ENCODE results near the gene GTSE1. TPM values are rescaled to one million over a fixed set of nuclear protein-coding genes. Genes with fewer than 3 reads are reported as not detected.

The GTSE1 gene
- total and polyA plus RNA-seq, 2 of the 13 experiments (the other 11 are each of a cell fraction or from before 2014, with no cell fraction given): 10.7 to 13.5 TPM

DNA sequence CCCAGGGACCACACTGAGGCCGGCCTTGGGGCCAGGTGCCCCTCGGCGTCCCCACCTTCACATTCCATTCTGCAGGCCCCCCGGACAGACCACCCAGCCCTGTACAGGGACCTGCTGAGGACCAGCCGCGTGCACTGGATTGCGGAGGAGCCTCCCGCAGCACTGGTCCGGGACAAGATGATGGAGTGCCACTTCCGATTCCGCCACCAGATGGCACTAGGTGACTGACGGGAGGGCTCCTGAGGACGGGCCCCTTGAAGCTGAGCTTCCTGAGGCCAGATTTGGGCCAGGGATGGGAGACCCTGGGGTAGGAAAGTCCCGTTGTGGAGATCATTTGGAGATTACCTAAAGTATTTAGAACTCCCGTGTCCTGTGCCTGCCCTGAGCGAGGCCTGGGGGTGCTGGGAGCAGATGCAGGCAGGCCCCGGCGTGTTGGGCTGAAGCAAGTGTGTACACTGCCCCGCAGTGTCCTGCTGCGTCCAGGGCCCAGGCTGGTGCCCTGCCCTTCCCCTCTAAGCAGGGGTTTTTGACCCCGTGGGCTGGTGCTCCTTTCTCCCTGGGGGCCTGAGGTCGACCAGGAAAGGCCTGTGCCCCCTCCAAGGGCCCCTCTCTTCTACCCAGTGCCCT is 58.8 kb downstream of the GTSE1 start:
- ChIA-PET CTCF (ENCODE audit: low intra/inter-chr PET ratio, low total read pairs) (interaction anchor here (0.8 to 1.9 kb wide), 3 partner anchors 12 to 187 kb away, joined by 3 to 25 read pairs (median 9); no protein-coding TSS in a partner anchor), POLR2A (no interaction called here)
- Histone ChIP-seq H3K4me3 (replicated peaks in 1 of 3; ENCODE audit: insufficient read depth in 1 of 3, low read depth in 2 of 3, low read length in 3 of 3) (no peak overlapping the region), H4K20me1 (ENCODE audit: insufficient read depth, low read length) (no peaks in the 10 kb centered on the region), H3K36me3 (replicated peaks in 1 of 2; ENCODE audit: control insufficient read depth in 1 of 2, insufficient read depth in 2 of 2, low read length in 2 of 2) (peaks cover 33 to 62% of the 10 kb centered on the region in 2 experiments), H3K4me1 (ENCODE audit: insufficient read depth, low read length) (no peaks in the 10 kb centered on the region), H3K27ac (ENCODE audit: extremely low read length, insufficient read depth, low read length) (no peak overlapping the region), H3K9me3 (ENCODE audit: low read length) (no peaks in the 10 kb centered on the region), H3K27me3 (ENCODE audit: control insufficient read depth in 1 of 2, insufficient read depth in 2 of 2, low read length in 2 of 2) (no peaks in the 10 kb centered on the region), H3K79me2 (ENCODE audit: insufficient read depth, low read length) (no peaks in the 10 kb centered on the region), H3K9ac (ENCODE audit: insufficient read depth, low read depth, low read length) (no peak overlapping the region), H2AFZ (ENCODE audit: low read length) (no peak overlapping the region), H3K4me2 (ENCODE audit: low read depth, low read length) (no peak overlapping the region)
- intact Hi-C loops (cut with micrococcal nuclease; ENCODE audit: unreplicated experiment): loop anchor here (5.0 kb wide), 1 partner anchor 192 kb away; no protein-coding TSS in a partner anchor
- no TSS peak for BruUV-seq (replicated peaks)
- peak; percentile 37 for DNase-seq (ENCODE audit: low spot score)
- ATAC-seq: peak; percentile 74
- 74% methylated on average over 7 of the region's 22 CpGs for WGBS (ENCODE audit: low lambda C conversion rate)
- in situ Hi-C loops (cut with HindIII; ENCODE audit: extremely low pct_ligation_motif_present, low pct_unique_long_range_greater_than_20kb): loop anchor here (5.0 kb wide), 1 partner anchor 37 kb away; no protein-coding TSS in a partner anchor
- peak; percentile 39 for FAIRE-seq
- TF ChIP-seq, protein P1, sequence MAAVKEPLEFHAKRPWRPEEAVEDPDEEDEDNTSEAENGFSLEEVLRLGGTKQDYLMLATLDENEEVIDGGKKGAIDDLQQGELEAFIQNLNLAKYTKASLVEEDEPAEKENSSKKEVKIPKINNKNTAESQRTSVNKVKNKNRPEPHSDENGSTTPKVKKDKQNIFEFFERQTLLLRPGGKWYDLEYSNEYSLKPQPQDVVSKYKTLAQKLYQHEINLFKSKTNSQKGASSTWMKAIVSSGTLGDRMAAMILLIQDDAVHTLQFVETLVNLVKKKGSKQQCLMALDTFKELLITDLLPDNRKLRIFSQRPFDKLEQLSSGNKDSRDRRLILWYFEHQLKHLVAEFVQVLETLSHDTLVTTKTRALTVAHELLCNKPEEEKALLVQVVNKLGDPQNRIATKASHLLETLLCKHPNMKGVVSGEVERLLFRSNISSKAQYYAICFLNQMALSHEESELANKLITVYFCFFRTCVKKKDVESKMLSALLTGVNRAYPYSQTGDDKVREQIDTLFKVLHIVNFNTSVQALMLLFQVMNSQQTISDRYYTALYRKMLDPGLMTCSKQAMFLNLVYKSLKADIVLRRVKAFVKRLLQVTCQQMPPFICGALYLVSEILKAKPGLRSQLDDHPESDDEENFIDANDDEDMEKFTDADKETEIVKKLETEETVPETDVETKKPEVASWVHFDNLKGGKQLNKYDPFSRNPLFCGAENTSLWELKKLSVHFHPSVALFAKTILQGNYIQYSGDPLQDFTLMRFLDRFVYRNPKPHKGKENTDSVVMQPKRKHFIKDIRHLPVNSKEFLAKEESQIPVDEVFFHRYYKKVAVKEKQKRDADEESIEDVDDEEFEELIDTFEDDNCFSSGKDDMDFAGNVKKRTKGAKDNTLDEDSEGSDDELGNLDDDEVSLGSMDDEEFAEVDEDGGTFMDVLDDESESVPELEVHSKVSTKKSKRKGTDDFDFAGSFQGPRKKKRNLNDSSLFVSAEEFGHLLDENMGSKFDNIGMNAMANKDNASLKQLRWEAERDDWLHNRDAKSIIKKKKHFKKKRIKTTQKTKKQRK (IDR thresholded peaks at IDR 0.05; ENCODE audit: low read length): no peak
- TF ChIP-seq, protein P2, sequence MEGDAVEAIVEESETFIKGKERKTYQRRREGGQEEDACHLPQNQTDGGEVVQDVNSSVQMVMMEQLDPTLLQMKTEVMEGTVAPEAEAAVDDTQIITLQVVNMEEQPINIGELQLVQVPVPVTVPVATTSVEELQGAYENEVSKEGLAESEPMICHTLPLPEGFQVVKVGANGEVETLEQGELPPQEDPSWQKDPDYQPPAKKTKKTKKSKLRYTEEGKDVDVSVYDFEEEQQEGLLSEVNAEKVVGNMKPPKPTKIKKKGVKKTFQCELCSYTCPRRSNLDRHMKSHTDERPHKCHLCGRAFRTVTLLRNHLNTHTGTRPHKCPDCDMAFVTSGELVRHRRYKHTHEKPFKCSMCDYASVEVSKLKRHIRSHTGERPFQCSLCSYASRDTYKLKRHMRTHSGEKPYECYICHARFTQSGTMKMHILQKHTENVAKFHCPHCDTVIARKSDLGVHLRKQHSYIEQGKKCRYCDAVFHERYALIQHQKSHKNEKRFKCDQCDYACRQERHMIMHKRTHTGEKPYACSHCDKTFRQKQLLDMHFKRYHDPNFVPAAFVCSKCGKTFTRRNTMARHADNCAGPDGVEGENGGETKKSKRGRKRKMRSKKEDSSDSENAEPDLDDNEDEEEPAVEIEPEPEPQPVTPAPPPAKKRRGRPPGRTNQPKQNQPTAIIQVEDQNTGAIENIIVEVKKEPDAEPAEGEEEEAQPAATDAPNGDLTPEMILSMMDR (CRISPR knock-in tag; IDR thresholded peaks at IDR 0.05): peak; percentile 94
- no peak for TF ChIP-seq MIER2 (CRISPR knock-in tag; IDR thresholded peaks at IDR 0.05)
- 0 out of 2 replicates have a peak, but pooled peaks have one; percentile 18 for TF ChIP-seq ZNF501 (CRISPR knock-in tag; IDR thresholded peaks at IDR 0.05)
- TF ChIP-seq, protein P3, sequence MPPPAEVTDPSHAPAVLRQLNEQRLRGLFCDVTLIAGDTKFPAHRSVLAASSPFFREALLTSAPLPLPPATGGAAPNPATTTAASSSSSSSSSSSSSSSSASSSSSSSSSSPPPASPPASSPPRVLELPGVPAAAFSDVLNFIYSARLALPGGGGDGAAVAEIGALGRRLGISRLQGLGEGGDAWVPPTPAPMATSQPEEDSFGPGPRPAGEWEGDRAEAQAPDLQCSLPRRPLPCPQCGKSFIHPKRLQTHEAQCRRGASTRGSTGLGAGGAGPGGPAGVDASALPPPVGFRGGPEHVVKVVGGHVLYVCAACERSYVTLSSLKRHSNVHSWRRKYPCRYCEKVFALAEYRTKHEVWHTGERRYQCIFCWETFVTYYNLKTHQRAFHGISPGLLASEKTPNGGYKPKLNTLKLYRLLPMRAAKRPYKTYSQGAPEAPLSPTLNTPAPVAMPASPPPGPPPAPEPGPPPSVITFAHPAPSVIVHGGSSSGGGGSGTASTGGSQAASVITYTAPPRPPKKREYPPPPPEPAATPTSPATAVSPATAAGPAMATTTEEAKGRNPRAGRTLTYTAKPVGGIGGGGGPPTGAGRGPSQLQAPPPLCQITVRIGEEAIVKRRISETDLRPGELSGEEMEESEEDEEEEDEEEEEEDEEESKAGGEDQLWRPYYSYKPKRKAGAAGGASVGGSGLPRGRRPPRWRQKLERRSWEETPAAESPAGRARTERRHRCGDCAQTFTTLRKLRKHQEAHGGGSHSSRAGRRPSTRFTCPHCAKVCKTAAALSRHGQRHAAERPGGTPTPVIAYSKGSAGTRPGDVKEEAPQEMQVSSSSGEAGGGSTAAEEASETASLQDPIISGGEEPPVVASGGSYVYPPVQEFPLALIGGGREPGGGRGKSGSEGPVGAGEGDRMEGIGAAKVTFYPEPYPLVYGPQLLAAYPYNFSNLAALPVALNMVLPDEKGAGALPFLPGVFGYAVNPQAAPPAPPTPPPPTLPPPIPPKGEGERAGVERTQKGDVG (CRISPR knock-in tag; IDR thresholded peaks at IDR 0.05; ENCODE audit: borderline replicate concordance): 0 out of 2 replicates have a peak, but pooled peaks have one; percentile 41
- TF ChIP-seq, protein P4, sequence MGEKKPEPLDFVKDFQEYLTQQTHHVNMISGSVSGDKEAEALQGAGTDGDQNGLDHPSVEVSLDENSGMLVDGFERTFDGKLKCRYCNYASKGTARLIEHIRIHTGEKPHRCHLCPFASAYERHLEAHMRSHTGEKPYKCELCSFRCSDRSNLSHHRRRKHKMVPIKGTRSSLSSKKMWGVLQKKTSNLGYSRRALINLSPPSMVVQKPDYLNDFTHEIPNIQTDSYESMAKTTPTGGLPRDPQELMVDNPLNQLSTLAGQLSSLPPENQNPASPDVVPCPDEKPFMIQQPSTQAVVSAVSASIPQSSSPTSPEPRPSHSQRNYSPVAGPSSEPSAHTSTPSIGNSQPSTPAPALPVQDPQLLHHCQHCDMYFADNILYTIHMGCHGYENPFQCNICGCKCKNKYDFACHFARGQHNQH (CRISPR knock-in tag; IDR thresholded peaks at IDR 0.05): peak; percentile 39; the same call in 1 of the 2 replicates
- no peak for TF ChIP-seq CCAR2 (optimal IDR thresholded peaks at IDR 0.05; ENCODE audit: low read depth, low read length)
- TF ChIP-seq, protein P5, sequence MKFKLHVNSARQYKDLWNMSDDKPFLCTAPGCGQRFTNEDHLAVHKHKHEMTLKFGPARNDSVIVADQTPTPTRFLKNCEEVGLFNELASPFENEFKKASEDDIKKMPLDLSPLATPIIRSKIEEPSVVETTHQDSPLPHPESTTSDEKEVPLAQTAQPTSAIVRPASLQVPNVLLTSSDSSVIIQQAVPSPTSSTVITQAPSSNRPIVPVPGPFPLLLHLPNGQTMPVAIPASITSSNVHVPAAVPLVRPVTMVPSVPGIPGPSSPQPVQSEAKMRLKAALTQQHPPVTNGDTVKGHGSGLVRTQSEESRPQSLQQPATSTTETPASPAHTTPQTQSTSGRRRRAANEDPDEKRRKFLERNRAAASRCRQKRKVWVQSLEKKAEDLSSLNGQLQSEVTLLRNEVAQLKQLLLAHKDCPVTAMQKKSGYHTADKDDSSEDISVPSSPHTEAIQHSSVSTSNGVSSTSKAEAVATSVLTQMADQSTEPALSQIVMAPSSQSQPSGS (CRISPR knock-in tag; IDR thresholded peaks at IDR 0.05): 0 out of 2 replicates have a peak, but pooled peaks have one; percentile 14

Measured in HepG2 (cell line).